Measurements from ENCODE around the gene CHTOP. TPM values are rescaled to one million over a fixed set of nuclear protein-coding genes. Genes with fewer than 3 reads are reported as not detected.

CHTOP gene
- total and polyA plus RNA-seq, 3 experiments from 2014 or later: 70.2 to 98.9 (median 95.9) TPM

- no peak overlapping the region for H3K4me3 Mint-ChIP-seq
- H3K27ac Mint-ChIP-seq: no peak overlapping the region
- H3K4me1 Mint-ChIP-seq: peaks cover 21 to 29% (median 27%) of the 10 kb centered on the region in 3 donors
- no peak overlapping the region for H3K4me3 ChIP-seq (ENCODE audit: low read length)
- H3K36me3 Mint-ChIP-seq: peaks cover 0 to 7% (median 0%) of the 10 kb centered on the region in 3 donors
- peaks cover 25% of the 10 kb centered on the region for H3K4me1 ChIP-seq (ENCODE audit: insufficient read depth, low read length)
- H3K27me3 Mint-ChIP-seq: peaks cover 0 to 2% of the 10 kb centered on the region in 2 donors
- DNase-seq: no peak
- H3K9me3 ChIP-seq (ENCODE audit: low read length): no peaks in the 10 kb centered on the region
- H3K27me3 ChIP-seq (ENCODE audit: insufficient read depth, low read length, poor library complexity, severe bottlenecking): no peaks in the 10 kb centered on the region
- POLR2A ChIA-PET: interaction anchor here (0.6 to 1.0 kb wide), 2 partner anchors 9 to 11 kb away, joined by 3 to 6 read pairs; no protein-coding TSS in a partner anchor
- H3K27ac ChIP-seq (ENCODE audit: low read depth, low read length): no peak overlapping the region
- H3K9me3 Mint-ChIP-seq: no peaks in the 10 kb centered on the region
- CTCF ChIA-PET: interaction anchor here (0.8 to 1.4 kb wide), 3 partner anchors 9 to 141 kb away, joined by 3 read pairs; no protein-coding TSS in a partner anchor
- H3K36me3 ChIP-seq (ENCODE audit: insufficient read depth, low read length): no peaks in the 10 kb centered on the region
Measured at GRCh38 chr1:153651771-153652170, 17.9 kb downstream of the CHTOP start.

DNA sequence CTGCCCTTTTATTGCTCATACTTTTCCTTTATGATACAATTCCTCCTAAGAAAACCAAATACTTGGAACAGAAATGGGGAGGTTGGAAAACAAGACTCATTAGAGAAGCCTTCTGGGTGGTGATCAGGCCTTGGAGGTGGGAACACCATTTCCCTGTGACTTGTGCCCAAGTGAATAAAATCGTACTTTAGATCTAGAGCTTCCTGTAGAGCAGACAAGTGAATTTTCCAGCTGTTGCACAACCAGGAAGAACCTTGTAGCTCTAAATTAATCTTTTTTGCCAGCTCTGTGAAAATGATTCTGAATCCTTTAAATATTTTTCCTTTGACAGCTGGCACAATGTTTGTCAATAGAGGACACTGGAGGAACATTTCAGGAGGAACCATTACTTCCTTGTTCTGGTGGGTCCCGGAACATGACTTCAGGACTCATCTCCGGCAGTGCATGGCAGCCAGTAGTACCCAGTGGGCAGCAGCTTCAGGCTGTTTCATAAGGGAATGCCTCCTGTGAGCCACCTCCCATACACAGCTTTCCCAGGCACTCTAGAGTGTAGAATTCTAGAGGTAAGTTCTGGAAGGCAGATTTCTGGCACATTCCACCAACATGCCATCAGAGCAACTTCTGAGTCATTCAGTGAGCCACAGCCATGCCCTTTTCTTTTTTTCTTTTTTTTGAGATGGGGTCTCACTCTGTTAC is 19.1 kb downstream of the CHTOP start:
- H3K4me1 Mint-ChIP-seq: peaks cover 13 to 17% (median 16%) of the 10 kb centered on the region in 3 donors
- H3K4me3 ChIP-seq (ENCODE audit: low read length): no peak overlapping the region
- H3K27me3 ChIP-seq (ENCODE audit: insufficient read depth, low read length, poor library complexity, severe bottlenecking): no peaks in the 10 kb centered on the region
- no peaks in the 10 kb centered on the region for H3K9me3 ChIP-seq (ENCODE audit: low read length)
- peak overlapping the region in 1 of 7 donors; percentile 48 for H3K4me3 Mint-ChIP-seq
- H3K27me3 Mint-ChIP-seq: peaks cover 0 to 2% of the 10 kb centered on the region in 2 donors
- peaks cover 28% of the 10 kb centered on the region for H3K4me1 ChIP-seq (ENCODE audit: insufficient read depth, low read length)
- DNase-seq: no peak
- POLR2A ChIA-PET: interaction anchor here (1.0 kb wide), 2 partner anchors 10 to 18 kb away, joined by 3 to 4 read pairs; no protein-coding TSS in a partner anchor
- H3K27ac ChIP-seq (ENCODE audit: low read depth, low read length): no peak overlapping the region
- H3K36me3 Mint-ChIP-seq: no peaks in the 10 kb centered on the region
- H3K27ac Mint-ChIP-seq: peak overlapping the region in 1 of 8 donors; percentile 79
- H3K9me3 Mint-ChIP-seq: no peaks in the 10 kb centered on the region
- H3K36me3 ChIP-seq (ENCODE audit: insufficient read depth, low read length): no peaks in the 10 kb centered on the region
- CTCF ChIA-PET: interaction anchor here (1.4 kb wide), 1 partner anchor 142 kb away, joined by 3 read pairs; no protein-coding TSS in a partner anchor

- no peaks in the 10 kb centered on the region for H3K27me3 ChIP-seq (ENCODE audit: insufficient read depth, low read length, poor library complexity, severe bottlenecking)
- Mint-ChIP-seq H3K27ac (peak overlapping the region in 1 of 8 donors; percentile 38), H3K36me3 (peaks cover 0 to 11% (median 0%) of the 10 kb centered on the region in 3 donors), H3K4me3 (no peak overlapping the region), H3K4me1 (peaks cover 13 to 18% (median 17%) of the 10 kb centered on the region in 3 donors), H3K27me3 (peaks cover 0 to 2% of the 10 kb centered on the region in 2 donors), H3K9me3 (no peaks in the 10 kb centered on the region)
- no peaks in the 10 kb centered on the region for H3K36me3 ChIP-seq (ENCODE audit: insufficient read depth, low read length)
- ChIA-PET POLR2A (interaction anchor here (0.7 kb wide), 1 partner anchor 1396 kb away, joined by 5 read pairs; no protein-coding TSS in a partner anchor), CTCF (no interaction called here)
- H3K4me3 ChIP-seq (ENCODE audit: low read length): no peak overlapping the region
- no peaks in the 10 kb centered on the region for H3K9me3 ChIP-seq (ENCODE audit: low read length)
- H3K27ac ChIP-seq (ENCODE audit: low read depth, low read length): no peak overlapping the region
- peaks cover 21% of the 10 kb centered on the region for H3K4me1 ChIP-seq (ENCODE audit: insufficient read depth, low read length)
- DNase-seq: no peak
Measured at GRCh38 chr1:153655333-153655732, 21.5 kb downstream of the CHTOP start.

GRCh38 chr1:153658400-153659174 is 24.7 kb downstream of the CHTOP start, which contains the start of gene SNAPIN:
Gene SNAPIN, plus strand, starts transcription at chr1:153658703. Its CDS starts 41 bp downstream, at chr1:153658744.
- no peaks in the 10 kb centered on the region for H3K9me3 ChIP-seq (ENCODE audit: low read length)
- peak within 1 kb of the TSS; percentile 94 to 97 (median 96) for H3K4me3 Mint-ChIP-seq
- peak within 1 kb of the TSS; percentile 86 for H3K27ac ChIP-seq (ENCODE audit: low read depth, low read length)
- no peaks in the 10 kb centered on the region for H3K27me3 ChIP-seq (ENCODE audit: insufficient read depth, low read length, poor library complexity, severe bottlenecking)
- ChIA-PET CTCF (interaction anchor here (0.6 to 2.0 kb wide), 4 partner anchors 11 to 71 kb away, joined by 3 to 8 read pairs (median 4); partner anchors contain the start of genes CHTOP and ILF2), POLR2A (interaction anchor here (0.6 to 1.7 kb wide), 6 partner anchors 9 to 117 kb away, joined by 3 to 18 read pairs (median 3); partner anchors contain the start of genes CHTOP, ILF2 and SLC27A3)
- H3K27me3 Mint-ChIP-seq: no peaks in the 10 kb centered on the region
- peaks cover 13 to 21% (median 18%) of the 10 kb centered on the region in 3 donors for H3K4me1 Mint-ChIP-seq
- H3K36me3 ChIP-seq (ENCODE audit: insufficient read depth, low read length): peaks cover 25% of the 10 kb centered on the region
- H3K4me1 ChIP-seq (ENCODE audit: insufficient read depth, low read length): peaks cover 18% of the 10 kb centered on the region
- H3K9me3 Mint-ChIP-seq: no peaks in the 10 kb centered on the region
- peak within 1 kb of the TSS; percentile 87 to 98 (median 96) for H3K27ac Mint-ChIP-seq
- H3K36me3 Mint-ChIP-seq: peaks cover 6 to 42% (median 8%) of the 10 kb centered on the region in 3 donors
- peak within 1 kb of the TSS; percentile 91 for H3K4me3 ChIP-seq (ENCODE audit: low read length)
- peak; percentile 82 to 91 (median 84) for DNase-seq

GRCh38 chr1:153659175-153659534 is 25.3 kb downstream of the CHTOP start:
- H3K4me3 ChIP-seq (ENCODE audit: low read length): peak overlapping the region; percentile 91
- Mint-ChIP-seq H3K4me3 (peak overlapping the region; percentile 94 to 97 (median 96)), H3K36me3 (peaks cover 9 to 48% (median 10%) of the 10 kb centered on the region in 3 donors), H3K9me3 (no peaks in the 10 kb centered on the region), H3K27ac (peak overlapping the region in 7 of 8 donors; percentile 26 to 96 (median 95)), H3K27me3 (no peaks in the 10 kb centered on the region), H3K4me1 (peaks cover 13 to 21% (median 18%) of the 10 kb centered on the region in 3 donors)
- no peaks in the 10 kb centered on the region for H3K9me3 ChIP-seq (ENCODE audit: low read length)
- ChIA-PET POLR2A (interaction anchor here (0.8 to 1.7 kb wide), 5 partner anchors 9 to 116 kb away, joined by 3 to 18 read pairs (median 3); partner anchors contain the start of genes CHTOP, ILF2 and SLC27A3), CTCF (interaction anchor here (0.6 to 2.0 kb wide), 4 partner anchors 11 to 70 kb away, joined by 3 to 8 read pairs (median 4); partner anchors contain the start of genes CHTOP and ILF2)
- H3K27me3 ChIP-seq (ENCODE audit: insufficient read depth, low read length, poor library complexity, severe bottlenecking): no peaks in the 10 kb centered on the region
- no peak for DNase-seq
- peaks cover 30% of the 10 kb centered on the region for H3K36me3 ChIP-seq (ENCODE audit: insufficient read depth, low read length)
- peak overlapping the region; percentile 86 for H3K27ac ChIP-seq (ENCODE audit: low read depth, low read length)
- peaks cover 18% of the 10 kb centered on the region for H3K4me1 ChIP-seq (ENCODE audit: insufficient read depth, low read length)

- no peaks in the 10 kb centered on the region for H3K9me3 ChIP-seq (ENCODE audit: low read length)
- H3K4me1 ChIP-seq (ENCODE audit: insufficient read depth, low read length): peaks cover 18% of the 10 kb centered on the region
- DNase-seq: no peak
- CTCF ChIA-PET: interaction anchor here (1.2 to 2.0 kb wide), 2 partner anchors 10 to 26 kb away, joined by 3 to 8 read pairs; partner anchors contain the start of genes CHTOP and ILF2
- peak overlapping the region in 7 of 8 donors; percentile 49 to 96 (median 87) for H3K27ac Mint-ChIP-seq
- H3K4me3 Mint-ChIP-seq: peak overlapping the region; percentile 94 to 97 (median 96)
- no peaks in the 10 kb centered on the region for H3K9me3 Mint-ChIP-seq
- peaks cover 13 to 21% (median 18%) of the 10 kb centered on the region in 3 donors for H3K4me1 Mint-ChIP-seq
- H3K4me3 ChIP-seq (ENCODE audit: low read length): peak overlapping the region; percentile 91
- no peaks in the 10 kb centered on the region for H3K27me3 ChIP-seq (ENCODE audit: insufficient read depth, low read length, poor library complexity, severe bottlenecking)
- H3K36me3 ChIP-seq (ENCODE audit: insufficient read depth, low read length): peaks cover 33% of the 10 kb centered on the region
- peak overlapping the region; percentile 27 for H3K27ac ChIP-seq (ENCODE audit: low read depth, low read length)
- POLR2A ChIA-PET: interaction anchor here (0.6 to 1.7 kb wide), 5 partner anchors 8 to 155 kb away, joined by 3 to 18 read pairs (median 3); partner anchors contain the start of genes CHTOP and ILF2
- H3K27me3 Mint-ChIP-seq: no peaks in the 10 kb centered on the region
- H3K36me3 Mint-ChIP-seq: peaks cover 11 to 53% (median 14%) of the 10 kb centered on the region in 3 donors
Measured at GRCh38 chr1:153659656-153660055, 25.8 kb downstream of the CHTOP start.

GRCh38 chr1:153661111-153661708 is 27.3 kb downstream of the CHTOP start:
- H3K4me1 Mint-ChIP-seq: peaks cover 13 to 23% (median 18%) of the 10 kb centered on the region in 3 donors
- H3K36me3 ChIP-seq (ENCODE audit: insufficient read depth, low read length): peaks cover 48% of the 10 kb centered on the region
- no peak overlapping the region for H3K27ac ChIP-seq (ENCODE audit: low read depth, low read length)
- peaks cover 17 to 68% (median 17%) of the 10 kb centered on the region in 3 donors for H3K36me3 Mint-ChIP-seq
- no peaks in the 10 kb centered on the region for H3K27me3 ChIP-seq (ENCODE audit: insufficient read depth, low read length, poor library complexity, severe bottlenecking)
- no peaks in the 10 kb centered on the region for H3K9me3 ChIP-seq (ENCODE audit: low read length)
- DNase-seq: no peak
- CTCF ChIA-PET: interaction anchor here (1.8 kb wide), 1 partner anchor 16 kb away, joined by 8 read pairs; the partner anchor contains the start of gene NPR1
- H3K9me3 Mint-ChIP-seq: no peaks in the 10 kb centered on the region
- POLR2A ChIA-PET: no interaction called here
- H3K27me3 Mint-ChIP-seq: peaks cover 0 to 1% of the 10 kb centered on the region in 2 donors
- H3K4me3 ChIP-seq (ENCODE audit: low read length): no peak overlapping the region
- peaks cover 18% of the 10 kb centered on the region for H3K4me1 ChIP-seq (ENCODE audit: insufficient read depth, low read length)
- H3K4me3 Mint-ChIP-seq: peak overlapping the region in 5 of 7 donors; percentile 19 to 65 (median 32)
- H3K27ac Mint-ChIP-seq: peak overlapping the region in 3 of 8 donors; percentile 56 to 73 (median 60)

Measured in CD8-positive, alpha-beta memory T cell (primary cell).